ENCODE measurements around the gene DST.

- TF ChIP-seq CTCF (IDR thresholded peaks at IDR 0.05) = no peak
- TF ChIP-seq EZH2 (IDR thresholded peaks at IDR 0.05) = no peak
- no peak for TF ChIP-seq EZH2phosphoT487 (IDR thresholded peaks at IDR 0.05)
Measured at GRCh38 chr6:56529594-56530191, 113.0 kb downstream of the DST start.
